SK-N-SH (cell line): ENCODE measurements around the gene STX18. TPM values are rescaled to one million over a fixed set of nuclear protein-coding genes. Genes with fewer than 3 reads are reported as not detected.

Source experiments
- CTCF ChIA-PET: fragments of 300-600, 350-600 bp; formaldehyde crosslinking; extraction: SDS; loops from one replicate; lab custom pipeline; 2021; lab: Yijun Ruan, JAX
- POLR2A ChIA-PET: fragments of 350-600 bp; sonication (Branson Sonifier 250); formaldehyde crosslinking; extraction: SDS; loops from one replicate; lab custom pipeline; 2020; ENCODE audit warnings: antibody characterized with exemption, inconsistent platforms; lab: Yijun Ruan, JAX
- DNase-seq: peaks from one replicate; pipeline ENCODE4 v3.0.0; 2012
- H2AFZ ChIP-seq: fragments of 200-600 bp; sonication (generic); 2 replicates; pipeline ENCODE4 v1.8.1; 2016; ENCODE audit warnings: antibody characterized with exemption, mild to moderate bottlenecking, low read depth
- H3F3A ChIP-seq: fragments of 200-600 bp; sonication (generic); replicated peaks from 2 replicates; pipeline ENCODE3; 2016; ENCODE audit warnings: antibody characterized with exemption, mild to moderate bottlenecking; ENCODE audit not compliant: insufficient read depth
- H3K27ac ChIP-seq, 2 experiments: fragments of 200-500 bp in 1 of 2; fragments of 200-600 bp in 1 of 2; sonication (Bioruptor generic) in 1 of 2; sonication (generic), shearing (Covaris generic) in 1 of 2; 2 replicates each; pipeline versions ENCODE4 v1.5.1 to v1.6.1; 2014 to 2016; ENCODE audit warnings: low read depth in 2 of 2, inconsistent platforms in 1 of 2, low read length in 1 of 2, mild to moderate bottlenecking in 1 of 2, mixed read lengths in 1 of 2
- H3K27me3 ChIP-seq: fragments of 200-600 bp; sonication (generic), shearing (Covaris generic); 2 replicates; pipeline ENCODE4 v1.6.1; 2016; ENCODE audit warnings: mixed run types; ENCODE audit not compliant: insufficient read depth
- H3K36me3 ChIP-seq, 2 experiments: fragments of 200-500 bp in 1 of 2; fragments of 200-600 bp in 1 of 2; sonication (Bioruptor generic) in 1 of 2; sonication (generic) in 1 of 2; replicated peaks in 1 of 2; 2 replicates each; pipeline versions ENCODE3 to v1.5.1; 2014 to 2016; ENCODE audit warnings: low read length in 1 of 2, mild to moderate bottlenecking in 1 of 2; ENCODE audit not compliant: insufficient read depth in 2 of 2, control insufficient read depth in 1 of 2
- H3K4me1 ChIP-seq, 2 experiments: fragments of 200-500 bp in 1 of 2; fragments of 200-600 bp in 1 of 2; sonication (Bioruptor generic) in 1 of 2; sonication (generic), shearing (Covaris generic) in 1 of 2; 2 replicates each; pipeline versions ENCODE4 v1.5.1 to v1.6.1; 2014 to 2016; ENCODE audit warnings: low read depth in 1 of 2, low read length in 1 of 2, mixed run types in 1 of 2; ENCODE audit not compliant: insufficient read depth in 2 of 2, control insufficient read depth in 1 of 2
- H3K4me2 ChIP-seq: fragments of 200-600 bp; sonication (generic), shearing (Covaris generic); 2 replicates; pipeline ENCODE4 v1.6.1; 2017; ENCODE audit warnings: mixed run types
- H3K4me3 ChIP-seq, 2 experiments: fragments of 200-500 bp in 1 of 2; fragments of 200-600 bp in 1 of 2; sonication (Bioruptor generic) in 1 of 2; sonication (generic), shearing (Covaris generic) in 1 of 2; 2 replicates each; pipeline versions ENCODE4 v1.5.1 to v1.8.1; 2014 to 2016; ENCODE audit warnings: low read depth in 2 of 2, inconsistent platforms in 1 of 2, low read length in 1 of 2, mild to moderate bottlenecking in 1 of 2, mixed read lengths in 1 of 2, moderate library complexity in 1 of 2
- H3K79me2 ChIP-seq: fragments of 200-600 bp; sonication (generic); 2 replicates; pipeline ENCODE4 v1.8.1; 2017; ENCODE audit warnings: mild to moderate bottlenecking; ENCODE audit not compliant: insufficient read depth
- H3K9ac ChIP-seq: fragments of 200-600 bp; sonication (generic); 2 replicates; pipeline ENCODE4 v1.6.1; 2017; ENCODE audit warnings: mixed run types
- H3K9me2 ChIP-seq: fragments of 200-600 bp; sonication (generic); 2 replicates; pipeline ENCODE4 v1.6.1; 2017; ENCODE audit warnings: mixed run types
- H3K9me3 ChIP-seq: fragments of 200-600 bp; sonication (generic); 2 replicates; pipeline ENCODE4 v1.6.1; 2017; ENCODE audit warnings: mixed run types, mild to moderate bottlenecking, moderate library complexity
- H4K20me1 ChIP-seq: fragments of 200-600 bp; sonication (generic); 2 replicates; pipeline ENCODE4 v1.6.1; 2017; ENCODE audit warnings: mild to moderate bottlenecking, mixed run types; ENCODE audit not compliant: insufficient read depth
- CHD2 ChIP-seq: fragments of 150-350 bp; IDR thresholded peaks from 2 replicates; pipeline ENCODE4 v1.6.1; 2018; ENCODE audit warnings: low read length; ENCODE audit not compliant: partially characterized antibody
- ELF1 ChIP-seq: IDR thresholded peaks from 2 replicates; pipeline ENCODE4 v1.4.0; 2012
- EZH2phosphoT487 ChIP-seq: fragments of 200-600 bp; sonication (generic); IDR thresholded peaks from 2 replicates; pipeline ENCODE4 v1.6.1; 2017; ENCODE audit warnings: low read depth, mixed run types, mild to moderate bottlenecking, antibody characterized with exemption, moderate library complexity, borderline replicate concordance
- FOSL2 ChIP-seq: IDR thresholded peaks from 2 replicates; pipeline ENCODE4 v1.4.0; 2012; ENCODE audit warnings: low read depth, mild to moderate bottlenecking, moderate library complexity, borderline replicate concordance
- FOXM1 ChIP-seq: IDR thresholded peaks from 2 replicates; pipeline ENCODE4 v1.4.0; 2012; ENCODE audit warnings: low read depth, mild to moderate bottlenecking
- GATA2 ChIP-seq: sonication (generic); formaldehyde crosslinking; IDR thresholded peaks from 2 replicates; pipeline ENCODE4 v1.5.0; 2020; ENCODE audit warnings: mild to moderate bottlenecking, missing genetic modification reagents
- JUND ChIP-seq: IDR thresholded peaks from 2 replicates; pipeline ENCODE4 v1.4.0; 2012
- MEF2A ChIP-seq: IDR thresholded peaks from 2 replicates; pipeline ENCODE4 v1.4.0; 2012; ENCODE audit warnings: low read depth, borderline replicate concordance
- MXI1 ChIP-seq: IDR thresholded peaks from 2 replicates; pipeline ENCODE4 v1.6.1; 2012; ENCODE audit warnings: mild to moderate bottlenecking, low read depth, low read length, improper control_type of control experiment
- PBX3 ChIP-seq: IDR thresholded peaks from 2 replicates; pipeline ENCODE4; 2012
- RAD21 ChIP-seq: IDR thresholded peaks from 2 replicates; pipeline ENCODE4 v1.6.1; 2012; ENCODE audit warnings: mild to moderate bottlenecking, low read length
- RCOR1 ChIP-seq: fragments of 150-350 bp; IDR thresholded peaks from 2 replicates; pipeline ENCODE4 v1.6.1; 2017; ENCODE audit warnings: antibody characterized with exemption, low read length
- REST ChIP-seq: IDR thresholded peaks from 2 replicates; pipeline ENCODE4 v1.6.1; 2012; ENCODE audit warnings: mild to moderate bottlenecking, low read depth, low read length, moderate library complexity
- RXRA ChIP-seq: IDR thresholded peaks from 2 replicates; pipeline ENCODE4 v1.4.0; 2012; ENCODE audit warnings: low read depth, mild to moderate bottlenecking, borderline replicate concordance
- SMC3 ChIP-seq: IDR thresholded peaks from 2 replicates; pipeline ENCODE4 v1.6.1; 2012; ENCODE audit warnings: low read depth, low read length, improper control_type of control experiment
- TAF1 ChIP-seq: IDR thresholded peaks from 2 replicates; pipeline ENCODE4 v1.6.1; 2012; ENCODE audit warnings: low read depth, mild to moderate bottlenecking, low read length, moderate library complexity, borderline replicate concordance
- USF2 ChIP-seq: fragments of 150-350 bp; IDR thresholded peaks from 2 replicates; pipeline ENCODE4 v1.6.1; 2017; ENCODE audit warnings: antibody characterized with exemption, low read length, low read depth, borderline replicate concordance
- YY1 ChIP-seq: IDR thresholded peaks from 2 replicates; pipeline ENCODE4 v1.4.0; 2012; ENCODE audit warnings: low read depth, mild to moderate bottlenecking
- ZBTB33 ChIP-seq: IDR thresholded peaks from 2 replicates; pipeline ENCODE4 v1.4.0; 2012; ENCODE audit warnings: low read depth, borderline replicate concordance
- WGBS: methylation state at CpG from one replicate; pipeline ENCODE4 v1.1.6; 2017; ENCODE audit warnings: low lambda C conversion rate; 5-methylcytosine and 5-hydroxymethylcytosine counted together
- polyA plus RNA-seq, 3 experiments: library from polyadenylated mRNA; depleted of rRNA; stranded (reverse); fragments of >200 nt; gene quantifications; 2 replicates each; pipeline ENCODE4 v1.2.3, GENCODE V29; 2012

Gene STX18
- polyA plus RNA-seq, 1 of the 3 experiments (the other 2 are of a cell fraction), result 17.3 TPM

DNA sequence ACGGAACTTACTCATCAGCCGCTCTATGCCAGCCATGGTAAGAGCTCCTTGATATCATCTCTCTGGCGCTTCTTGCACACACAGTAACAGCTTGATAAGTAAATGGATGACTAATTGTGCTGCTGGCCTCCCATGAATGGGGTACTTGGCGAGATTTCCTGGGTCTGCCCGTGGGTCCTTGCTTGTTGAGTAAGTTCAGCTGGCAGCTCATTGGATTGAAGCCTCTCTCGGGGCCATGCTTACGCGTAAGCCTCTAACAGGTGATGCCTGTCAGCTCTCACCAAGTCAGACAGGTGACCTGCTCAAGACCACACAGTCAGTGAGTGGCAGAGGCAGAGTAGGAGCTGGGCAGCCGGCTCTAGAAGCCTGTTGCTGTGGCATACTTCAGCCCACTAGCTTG lies 147.2 kb downstream of the STX18 start (continued):
- TF ChIP-seq PBX3 (peak; percentile 77), ZBTB33 (no peak), JUND (peak; percentile 76; the same call in 1 of the 2 replicates), USF2 (no peak), ELF1 (no peak), MEF2A (no peak)
- TF ChIP-seq, all 33 proteins: peak for 12

DNA sequence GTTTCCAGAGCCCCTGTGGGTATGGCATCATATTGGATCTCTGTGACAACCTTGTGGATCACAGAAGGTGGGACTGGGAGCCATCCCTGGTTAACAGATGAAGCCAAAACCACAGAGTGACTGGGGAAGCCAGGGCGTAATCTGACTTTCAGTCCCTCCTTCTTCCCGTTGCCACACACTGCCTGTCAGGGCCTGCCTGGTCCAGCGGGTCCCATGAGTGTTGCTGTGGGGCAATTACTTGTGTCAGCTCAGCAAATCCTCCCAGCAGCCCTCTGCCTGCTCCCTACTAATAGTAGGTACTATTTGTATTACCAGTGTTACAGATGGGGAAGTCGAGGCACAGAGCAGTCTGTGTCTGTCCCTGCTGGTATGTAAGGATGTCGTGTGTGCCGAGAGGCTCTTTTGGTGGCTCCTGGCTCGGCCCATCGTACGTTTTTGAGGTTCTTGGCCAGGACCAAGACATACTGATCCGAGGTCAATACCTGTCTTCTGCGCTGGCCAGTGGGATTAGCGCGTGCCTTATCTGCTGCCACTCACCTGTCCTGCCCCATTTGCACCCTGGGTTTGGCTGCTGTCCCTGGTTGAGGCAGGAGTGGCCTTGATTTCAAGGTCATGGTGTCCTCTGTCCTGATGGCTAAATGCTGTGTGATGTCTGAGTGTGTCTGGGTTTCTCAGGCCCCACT lies 149.2 kb downstream of the STX18 start:
- H3K27me3 ChIP-seq, result no peaks in the 10 kb centered on the region
- no peaks in the 10 kb centered on the region for H3K9me3 ChIP-seq
- WGBS, result 95% methylated on average over 12 of the region's 13 CpGs
- H2AFZ ChIP-seq, result no peak overlapping the region
- POLR2A ChIA-PET, result no interaction called here
- H3K4me2 ChIP-seq, result no peak overlapping the region
- peaks cover 28 to 34% of the 10 kb centered on the region in 2 experiments for H3K4me1 ChIP-seq
- H3K9me2 ChIP-seq, result no peaks in the 10 kb centered on the region
- no peak for TF ChIP-seq RXRA
- TF ChIP-seq RCOR1, result no peak
- TF ChIP-seq SMC3, result no peak
- TF ChIP-seq FOXM1, result no peak
- no peak for TF ChIP-seq YY1
- no peak for TF ChIP-seq USF2
- TF ChIP-seq ELF1, result no peak
- TF ChIP-seq RAD21, result no peak
- no peak for TF ChIP-seq EZH2phosphoT487
- TF ChIP-seq REST, result no peak
- TF ChIP-seq MEF2A, result no peak
- no peak for TF ChIP-seq JUND
- TF ChIP-seq PBX3, result no peak
- no peak for TF ChIP-seq CHD2
- TF ChIP-seq GATA2 (CRISPR knock-in tag), result no peak
- no peak for TF ChIP-seq MXI1
- TF ChIP-seq TAF1, result no peak
- TF ChIP-seq FOSL2, result no peak
- TF ChIP-seq, all 33 proteins: peak for 0
- CTCF ChIA-PET, result no interaction called here
- no peaks in the 10 kb centered on the region for H4K20me1 ChIP-seq
- no peaks in the 10 kb centered on the region for H3K79me2 ChIP-seq
- H3K27ac ChIP-seq, result no peak overlapping the region
- H3K36me3 ChIP-seq, result no peaks in the 10 kb centered on the region
- no peak overlapping the region for H3K9ac ChIP-seq
- H3K4me3 ChIP-seq, result no peak overlapping the region
- DNase-seq, result no peak
- H3F3A ChIP-seq, result peaks cover 5% of the 10 kb centered on the region
